Loucy (cell line): Measurements from ENCODE around the gene FRZB.

ENCODE experiments used
- H2AFZ ChIP-seq: fragments of 200-600 bp; sonication (generic); 2 replicates; pipeline ENCODE4 v1.6.0; 2016; ENCODE audit warnings: antibody characterized with exemption, mild to moderate bottlenecking, low read length, moderate library complexity
- H3F3A ChIP-seq: fragments of 200-600 bp; 2 replicates; pipeline ENCODE4 v1.6.0; 2016; ENCODE audit warnings: antibody characterized with exemption, low read depth, mild to moderate bottlenecking
- H3K27me3 ChIP-seq: fragments of 200-600 bp; sonication (generic); 2 replicates; pipeline ENCODE4 v1.6.1; 2014; ENCODE audit warnings: low read length, mild to moderate bottlenecking; ENCODE audit not compliant: insufficient read depth, poor library complexity, severe bottlenecking
- H3K36me3 ChIP-seq: fragments of 200-600 bp; sonication (generic); 2 replicates; pipeline ENCODE4 v1.6.1; 2016; ENCODE audit warnings: low read length; ENCODE audit not compliant: insufficient read depth
- H3K4me1 ChIP-seq: fragments of 200-600 bp; sonication (generic); 2 replicates; pipeline ENCODE4 v1.5.1; 2014; ENCODE audit warnings: low read length, mild to moderate bottlenecking; ENCODE audit not compliant: insufficient read depth, poor library complexity, severe bottlenecking
- H3K4me2 ChIP-seq: fragments of 200-600 bp; sonication (generic); 2 replicates; pipeline ENCODE4 v1.6.0; 2014; ENCODE audit warnings: antibody characterized with exemption, low read length, low read depth, mild to moderate bottlenecking; ENCODE audit not compliant: poor library complexity, severe bottlenecking
- H3K4me3 ChIP-seq: fragments of 200-600 bp; sonication (generic); 2 replicates; pipeline ENCODE4 v1.5.1; 2014; ENCODE audit warnings: low read length, mild to moderate bottlenecking, mixed read lengths; ENCODE audit not compliant: poor library complexity, severe bottlenecking
- H3K79me2 ChIP-seq: fragments of 200-600 bp; sonication (generic); 2 replicates; pipeline ENCODE4 v1.6.1; 2014; ENCODE audit warnings: low read length; ENCODE audit not compliant: insufficient read depth
- H3K9ac ChIP-seq: fragments of 200-600 bp; sonication (generic); 2 replicates; pipeline ENCODE4 v1.6.0; 2014; ENCODE audit warnings: mild to moderate bottlenecking, low read depth, low read length, moderate library complexity; ENCODE audit not compliant: poor library complexity, severe bottlenecking
- H3K9me2 ChIP-seq: fragments of 200-600 bp; sonication (generic); replicated peaks from 2 replicates; pipeline ENCODE4 v1.6.1; 2016; ENCODE audit warnings: low read depth, low read length, mixed read lengths
- H3K9me3 ChIP-seq: fragments of 200-600 bp; sonication (generic); 2 replicates; pipeline ENCODE4 v1.6.1; 2014; ENCODE audit warnings: mild to moderate bottlenecking, antibody characterized with exemption, low read length, low read depth; ENCODE audit not compliant: insufficient read depth
- H4K20me1 ChIP-seq: fragments of 200-600 bp; sonication (generic); 2 replicates; pipeline ENCODE4 v1.6.0; 2014; ENCODE audit warnings: antibody characterized with exemption, low read length, mild to moderate bottlenecking; ENCODE audit not compliant: insufficient read depth, poor library complexity, severe bottlenecking
- CTCF ChIP-seq: fragments of 200-600 bp; sonication (generic); conservative IDR thresholded peaks from 2 replicates; pipeline ENCODE4 v1.5.1; 2014; ENCODE audit warnings: mild to moderate bottlenecking, antibody characterized with exemption, low read length
- EZH2phosphoT487 ChIP-seq: fragments of 200-600 bp; IDR thresholded peaks from 2 replicates; pipeline ENCODE4 v1.6.1; 2018; ENCODE audit warnings: antibody characterized with exemption, mild to moderate bottlenecking, moderate library complexity, borderline replicate concordance

FRZB gene

GRCh38 chr2:182833084-182833854 lies 33.2 kb downstream of the FRZB start:
- no peaks in the 10 kb centered on the region for H3K9me3 ChIP-seq
- H3K36me3 ChIP-seq: no peaks in the 10 kb centered on the region
- H4K20me1 ChIP-seq: no peaks in the 10 kb centered on the region
- no peaks in the 10 kb centered on the region for H3F3A ChIP-seq
- no peaks in the 10 kb centered on the region for H3K9me2 ChIP-seq
- peak overlapping the region; percentile 26; the same call in 1 of the 2 replicates for H2AFZ ChIP-seq
- TF ChIP-seq CTCF (no peak), EZH2phosphoT487 (no peak)
- H3K4me2 ChIP-seq: peak overlapping the region; percentile 22
- H3K27me3 ChIP-seq: no peaks in the 10 kb centered on the region
- H3K4me1 ChIP-seq: peaks cover 40% of the 10 kb centered on the region
- no peaks in the 10 kb centered on the region for H3K79me2 ChIP-seq
- no peak overlapping the region for H3K4me3 ChIP-seq
- H3K9ac ChIP-seq: no peak overlapping the region

GRCh38 chr2:182831921-182832320 lies 34.5 kb downstream of the FRZB start:
- Histone ChIP-seq H3K79me2 (no peaks in the 10 kb centered on the region), H3F3A (no peaks in the 10 kb centered on the region), H3K36me3 (no peaks in the 10 kb centered on the region), H3K9me2 (no peaks in the 10 kb centered on the region), H3K4me1 (peaks cover 43% of the 10 kb centered on the region), H2AFZ (peak overlapping the region; percentile 53), H3K4me3 (no peak overlapping the region), H3K9ac (no peak overlapping the region), H3K27me3 (no peaks in the 10 kb centered on the region), H4K20me1 (no peaks in the 10 kb centered on the region), H3K4me2 (peak overlapping the region; percentile 32), H3K9me3 (no peaks in the 10 kb centered on the region)
- no peak for TF ChIP-seq EZH2phosphoT487
- TF ChIP-seq CTCF: no peak

- no peaks in the 10 kb centered on the region for H3K36me3 ChIP-seq
- no peaks in the 10 kb centered on the region for H3K27me3 ChIP-seq
- no peaks in the 10 kb centered on the region for H3K9me3 ChIP-seq
- no peaks in the 10 kb centered on the region for H4K20me1 ChIP-seq
- H3K4me2 ChIP-seq: no peak overlapping the region
- H3K4me1 ChIP-seq: peaks cover 50% of the 10 kb centered on the region
- no peaks in the 10 kb centered on the region for H3K9me2 ChIP-seq
- H3K4me3 ChIP-seq: no peak overlapping the region
- TF ChIP-seq CTCF (no peak), EZH2phosphoT487 (no peak)
- H3K79me2 ChIP-seq: no peaks in the 10 kb centered on the region
- no peak overlapping the region for H2AFZ ChIP-seq
- H3F3A ChIP-seq: no peaks in the 10 kb centered on the region
- no peak overlapping the region for H3K9ac ChIP-seq
Observed at GRCh38 chr2:182831101-182831500, 35.3 kb downstream of the FRZB start.
